Mucosa of descending colon (tissue), 3 donors: Measurements from ENCODE around the gene TBC1D14. TPM values are rescaled to one million over a fixed set of nuclear protein-coding genes. Genes with fewer than 3 reads are reported as not detected.

ENCODE experiments used
- ATAC-seq: fragments of 200-7000 bp; cut with Tn5 transposase; one replicate; pipeline ENCODE4 v1.9.1; 2020; ENCODE audit warnings: mild to moderate bottlenecking, moderate library complexity
- DNase-seq, 3 donors: peaks; one replicate each; pipeline ENCODE4 v3.0.0-alpha.2; 2020
- H3K36me3 ChIP-seq: fragments of 200-600 bp; one replicate; pipeline ENCODE4 v1.8.0; 2021; ENCODE audit warnings: low read depth, mild to moderate bottlenecking
- H3K4me1 ChIP-seq: fragments of 200-600 bp; one replicate; pipeline ENCODE4 v1.8.0; 2021; ENCODE audit warnings: low read depth, mild to moderate bottlenecking
- H3K4me3 ChIP-seq: fragments of 200-600 bp; one replicate; pipeline ENCODE4 v1.8.0; 2021; ENCODE audit warnings: mild to moderate bottlenecking
- H3K9me3 ChIP-seq: fragments of 200-600 bp; one replicate; pipeline ENCODE4 v1.8.0; 2021; ENCODE audit warnings: mild to moderate bottlenecking
- intact Hi-C, 2 donors: fragments of 100-400 bp; cut with DNase I in 1 of 2; cut with micrococcal nuclease in 1 of 2; formaldehyde crosslinking; loops; one replicate each; pipeline versions ENCODE4 v1.11.0 to v1.11.1; 2022; cut with DNase I, micrococcal nuclease
- total RNA-seq, 3 donors: library from RNA; stranded (reverse); fragmentation: NEBNext Ultra II Directional in 2 of 3; extraction: Animal tissue kit (Norgen Biotek cat#: 25700) in 2 of 3; gene quantifications; one replicate each; pipeline versions ENCODE4 v1.2.1 to v1.2.4, GENCODE V29; 2021 to 2023
- TF ChIP-seq, protein P1 (sequence below): fragments of 200-600 bp; IDR thresholded peaks from one replicate; pipeline ENCODE4 v1.8.0; 2022; ENCODE audit warnings: antibody characterized with exemption, mild to moderate bottlenecking
- donor health status: DM: no; HTN: no; CAD: no; lungs with moderate emphysema.
- donor health status: DM: no; HTN: no; CAD: no.
- donor health status: DM: no; HTN: yes; CAD: no.

The TBC1D14 gene
- total RNA-seq, 3 donors from 2014 or later, result 51.8 to 70.8 (median 56.2) TPM

DNA sequence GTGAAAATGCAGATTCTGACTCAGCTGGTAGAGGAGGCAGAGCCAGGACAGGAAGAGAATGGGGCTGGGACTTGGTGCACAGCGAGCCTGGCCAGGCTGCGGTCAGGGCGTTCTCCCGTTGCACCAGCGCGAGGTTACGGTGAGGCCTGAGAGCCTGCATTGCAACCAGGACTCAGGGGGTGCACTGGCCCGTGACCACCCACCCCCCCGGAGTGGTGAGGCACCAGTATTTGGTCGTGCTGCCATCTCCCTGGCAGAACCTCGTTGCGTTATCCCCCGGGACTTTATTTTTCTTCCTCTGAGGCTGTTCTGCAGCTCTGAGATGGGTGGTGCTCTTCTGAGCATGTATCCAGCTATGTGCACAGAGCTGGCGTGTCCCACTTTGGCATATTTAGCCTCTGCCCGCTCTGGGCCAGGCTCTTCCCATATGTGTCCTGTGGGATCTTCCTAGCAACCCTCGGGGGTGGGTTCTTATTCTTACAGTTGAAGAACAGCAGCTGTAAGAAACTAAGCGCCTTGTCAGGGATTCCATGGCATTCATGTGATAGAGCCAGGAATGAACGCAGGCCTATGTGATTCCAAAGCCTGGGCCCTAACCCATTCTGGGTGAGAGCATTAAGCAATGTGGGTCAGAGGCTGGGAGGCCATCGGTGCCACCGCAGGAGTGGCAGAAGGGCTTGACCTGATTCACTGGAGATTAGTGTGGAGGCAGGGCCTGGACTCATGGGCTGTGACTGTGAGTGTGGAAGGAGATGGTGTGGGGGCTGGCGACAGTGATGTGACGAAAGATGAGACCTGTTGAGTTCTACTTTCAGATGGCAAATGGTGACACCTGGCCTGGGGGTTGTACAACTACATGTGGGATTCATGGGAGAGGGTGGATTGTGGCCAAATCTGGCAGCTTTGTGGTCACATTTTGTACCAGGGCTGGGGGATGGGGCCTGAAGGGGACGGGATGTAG is 136.6 kb downstream of the TBC1D14 start:
- Histone ChIP-seq H3K4me3 (no peak overlapping the region), H3K4me1 (peaks cover 30% of the 10 kb centered on the region), H3K9me3 (no peaks in the 10 kb centered on the region), H3K36me3 (peaks cover 4% of the 10 kb centered on the region)
- intact Hi-C loops, result no loop called here
- DNase-seq (peak in 1 of 3 donors; percentile 27), ATAC-seq (no peak)
- TF ChIP-seq, protein P1, sequence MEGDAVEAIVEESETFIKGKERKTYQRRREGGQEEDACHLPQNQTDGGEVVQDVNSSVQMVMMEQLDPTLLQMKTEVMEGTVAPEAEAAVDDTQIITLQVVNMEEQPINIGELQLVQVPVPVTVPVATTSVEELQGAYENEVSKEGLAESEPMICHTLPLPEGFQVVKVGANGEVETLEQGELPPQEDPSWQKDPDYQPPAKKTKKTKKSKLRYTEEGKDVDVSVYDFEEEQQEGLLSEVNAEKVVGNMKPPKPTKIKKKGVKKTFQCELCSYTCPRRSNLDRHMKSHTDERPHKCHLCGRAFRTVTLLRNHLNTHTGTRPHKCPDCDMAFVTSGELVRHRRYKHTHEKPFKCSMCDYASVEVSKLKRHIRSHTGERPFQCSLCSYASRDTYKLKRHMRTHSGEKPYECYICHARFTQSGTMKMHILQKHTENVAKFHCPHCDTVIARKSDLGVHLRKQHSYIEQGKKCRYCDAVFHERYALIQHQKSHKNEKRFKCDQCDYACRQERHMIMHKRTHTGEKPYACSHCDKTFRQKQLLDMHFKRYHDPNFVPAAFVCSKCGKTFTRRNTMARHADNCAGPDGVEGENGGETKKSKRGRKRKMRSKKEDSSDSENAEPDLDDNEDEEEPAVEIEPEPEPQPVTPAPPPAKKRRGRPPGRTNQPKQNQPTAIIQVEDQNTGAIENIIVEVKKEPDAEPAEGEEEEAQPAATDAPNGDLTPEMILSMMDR, result no peak

DNA sequence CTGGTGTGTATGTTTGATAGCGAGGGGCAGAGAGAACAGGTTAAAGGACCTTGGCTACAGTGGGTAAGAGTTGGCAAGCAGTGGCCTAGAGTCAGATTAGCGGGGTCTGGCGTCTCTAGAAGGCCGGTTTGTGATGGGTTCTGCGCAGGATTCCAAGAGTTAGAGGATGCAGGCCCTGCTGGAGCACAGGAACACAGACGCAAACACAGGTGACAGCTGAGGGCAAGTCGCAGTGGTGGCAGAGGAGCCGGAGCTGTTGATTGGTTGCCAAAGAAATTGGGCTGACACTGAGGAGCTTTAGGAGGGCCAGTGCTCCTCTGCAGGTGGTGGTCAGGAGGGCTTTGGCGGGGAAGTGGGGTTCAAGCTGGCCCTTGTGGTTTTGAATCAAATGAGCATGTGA is 137.3 kb downstream of the TBC1D14 start:
- DNase-seq (no peak), ATAC-seq (no peak)
- H3K36me3 ChIP-seq, result peaks cover 4% of the 10 kb centered on the region
- H3K4me1 ChIP-seq, result peaks cover 22% of the 10 kb centered on the region
- H3K9me3 ChIP-seq, result no peaks in the 10 kb centered on the region
- no peak overlapping the region for H3K4me3 ChIP-seq
- intact Hi-C loops, result no loop called here
- TF ChIP-seq, protein P1, result no peak

DNA sequence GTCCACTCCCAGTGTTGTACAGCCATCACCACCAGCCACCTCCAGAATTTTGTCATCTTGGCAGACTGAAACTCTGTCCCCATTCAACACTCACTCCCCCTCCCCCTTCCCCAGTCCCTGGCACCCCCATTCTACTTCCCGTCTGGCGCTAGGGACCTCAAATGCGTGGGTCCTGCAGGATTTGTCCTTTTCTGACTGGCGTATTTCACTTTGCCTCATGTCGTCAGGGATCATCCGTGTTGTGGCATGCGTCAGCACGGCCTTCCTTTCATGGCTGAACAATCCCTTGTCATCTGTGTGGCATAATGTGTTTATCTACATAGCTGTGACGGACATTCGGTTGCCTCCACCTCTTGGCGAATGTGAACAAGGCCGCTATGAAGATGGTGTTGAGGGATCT is 139.0 kb downstream of the TBC1D14 start:
- intact Hi-C loops, result no loop called here
- ATAC-seq (no peak), DNase-seq (no peak)
- Histone ChIP-seq H3K4me1 (peaks cover 20% of the 10 kb centered on the region), H3K36me3 (no peaks in the 10 kb centered on the region), H3K4me3 (no peak overlapping the region), H3K9me3 (no peaks in the 10 kb centered on the region)
- TF ChIP-seq, protein P1, result no peak

DNA sequence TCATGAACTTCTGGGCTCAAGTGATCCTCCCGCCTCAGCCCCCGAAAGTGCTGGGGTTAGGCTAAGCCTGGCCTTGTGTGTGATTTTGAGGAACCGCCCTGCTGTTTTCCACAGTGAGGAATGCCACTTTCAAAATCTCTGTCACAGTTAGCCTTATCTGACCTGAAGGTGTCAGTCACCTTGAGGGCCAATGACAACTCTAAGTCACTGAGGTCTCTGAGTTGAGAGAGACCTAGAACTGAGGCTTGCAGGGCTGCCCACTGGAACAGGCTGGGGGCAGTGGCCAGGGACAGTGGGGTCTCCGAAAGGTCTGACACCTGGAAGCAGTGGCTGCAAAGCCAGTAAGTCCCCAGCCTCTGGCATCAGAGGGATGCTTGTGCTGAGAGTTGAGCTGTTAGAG is 139.7 kb downstream of the TBC1D14 start:
- DNase-seq (no peak), ATAC-seq (no peak)
- TF ChIP-seq, protein P1, result no peak
- no peaks in the 10 kb centered on the region for H3K9me3 ChIP-seq
- H3K36me3 ChIP-seq, result no peaks in the 10 kb centered on the region
- H3K4me1 ChIP-seq, result peaks cover 17% of the 10 kb centered on the region
- no peak overlapping the region for H3K4me3 ChIP-seq
- intact Hi-C loops, result no loop called here

DNA sequence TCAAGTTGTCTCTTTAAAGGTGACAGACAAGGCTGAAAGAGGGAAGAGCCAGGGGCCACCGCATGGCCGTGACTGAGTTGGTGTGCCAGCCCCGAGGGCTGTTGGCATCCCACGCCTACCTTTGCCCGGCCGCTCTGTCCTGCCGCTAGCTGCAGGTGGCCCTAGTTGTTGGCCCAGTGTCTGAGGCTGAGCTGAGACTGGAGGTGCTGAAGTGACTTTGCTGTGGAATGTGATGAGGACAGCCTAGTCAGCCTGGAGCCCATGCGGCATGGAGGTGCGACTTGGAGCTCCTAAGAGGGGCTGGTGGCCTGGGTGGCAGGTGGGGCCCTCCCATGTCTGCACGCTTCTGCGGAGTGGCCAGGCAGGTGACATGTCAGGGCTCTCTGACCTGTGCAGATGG is 140.1 kb downstream of the TBC1D14 start:
- intact Hi-C loops, result no loop called here
- H3K9me3 ChIP-seq, result no peaks in the 10 kb centered on the region
- ATAC-seq (no peak), DNase-seq (peak in 1 of 3 donors; percentile 22)
- TF ChIP-seq, protein P1, result no peak
- no peaks in the 10 kb centered on the region for H3K36me3 ChIP-seq
- peaks cover 12% of the 10 kb centered on the region for H3K4me1 ChIP-seq
- H3K4me3 ChIP-seq, result no peak overlapping the region
